ENCODE data around the gene ATP10A. TPM values are rescaled to one million over a fixed set of nuclear protein-coding genes. Genes with fewer than 3 reads are reported as not detected.

ATP10A gene
- total and polyA plus RNA-seq, 11 donors = 0.53 to 3.3 (median 1.0) TPM

DNA sequence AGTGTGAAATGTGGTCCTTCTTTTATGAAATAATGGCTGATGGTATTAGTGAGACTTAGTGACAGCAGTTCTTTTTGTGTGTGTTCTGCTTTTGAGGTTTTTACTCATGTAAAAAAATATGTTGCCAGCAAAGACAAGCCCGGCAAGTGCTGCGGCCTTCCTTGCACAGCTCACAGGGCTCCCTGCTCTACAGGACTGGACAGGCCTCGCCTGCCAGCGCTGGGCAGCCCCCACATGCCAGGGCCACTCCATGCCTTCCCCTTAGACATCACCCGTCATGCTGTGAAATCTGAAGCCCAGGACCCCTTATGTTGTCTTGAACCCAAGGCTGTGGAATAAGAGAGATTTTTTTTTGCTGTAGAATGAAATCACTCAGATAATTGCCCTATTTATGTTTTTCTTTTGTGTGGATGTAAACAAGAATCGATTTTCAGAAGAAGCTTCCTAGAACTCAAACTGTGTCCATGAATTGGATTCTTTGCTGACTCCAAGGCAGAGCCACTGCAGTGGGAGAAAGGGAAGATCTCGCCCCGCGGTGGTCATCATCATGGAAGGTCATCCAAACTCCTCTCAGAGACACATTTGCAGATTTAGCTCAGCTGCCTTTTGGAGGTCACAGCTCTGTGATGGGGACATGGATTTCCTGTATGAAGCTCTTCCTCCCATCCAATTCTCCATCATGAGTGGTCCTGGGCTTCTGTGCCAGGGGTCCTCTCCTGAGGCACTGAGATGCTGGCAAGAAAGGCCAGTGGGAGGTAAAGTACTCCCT is 150.8 kb downstream of the ATP10A start:
- 84 to 93% (median 90%) methylated on average over 9 of the region's 9 CpGs for WGBS, 4 donors
- ATAC-seq (no peak), DNase-seq (no peak)
- Histone ChIP-seq H3K27me3 (no peaks in the 10 kb centered on the region), H3K27ac (no peak overlapping the region), H3K36me3 (no peaks in the 10 kb centered on the region), H3K4me3 (no peak overlapping the region), H3K9me3 (no peaks in the 10 kb centered on the region), H3K4me1 (no peaks in the 10 kb centered on the region)
- no peak for TF ChIP-seq POLR2A (IDR thresholded peaks at IDR 0.05)
- TF ChIP-seq, protein P1, sequence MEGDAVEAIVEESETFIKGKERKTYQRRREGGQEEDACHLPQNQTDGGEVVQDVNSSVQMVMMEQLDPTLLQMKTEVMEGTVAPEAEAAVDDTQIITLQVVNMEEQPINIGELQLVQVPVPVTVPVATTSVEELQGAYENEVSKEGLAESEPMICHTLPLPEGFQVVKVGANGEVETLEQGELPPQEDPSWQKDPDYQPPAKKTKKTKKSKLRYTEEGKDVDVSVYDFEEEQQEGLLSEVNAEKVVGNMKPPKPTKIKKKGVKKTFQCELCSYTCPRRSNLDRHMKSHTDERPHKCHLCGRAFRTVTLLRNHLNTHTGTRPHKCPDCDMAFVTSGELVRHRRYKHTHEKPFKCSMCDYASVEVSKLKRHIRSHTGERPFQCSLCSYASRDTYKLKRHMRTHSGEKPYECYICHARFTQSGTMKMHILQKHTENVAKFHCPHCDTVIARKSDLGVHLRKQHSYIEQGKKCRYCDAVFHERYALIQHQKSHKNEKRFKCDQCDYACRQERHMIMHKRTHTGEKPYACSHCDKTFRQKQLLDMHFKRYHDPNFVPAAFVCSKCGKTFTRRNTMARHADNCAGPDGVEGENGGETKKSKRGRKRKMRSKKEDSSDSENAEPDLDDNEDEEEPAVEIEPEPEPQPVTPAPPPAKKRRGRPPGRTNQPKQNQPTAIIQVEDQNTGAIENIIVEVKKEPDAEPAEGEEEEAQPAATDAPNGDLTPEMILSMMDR (IDR thresholded peaks at IDR 0.05) = no peak
- intact Hi-C loops (cut with DNase I) = loop anchor here in 1 of 10 donors (10.0 kb wide), 1 partner anchor 222 kb away; no protein-coding TSS in a partner anchor

DNA sequence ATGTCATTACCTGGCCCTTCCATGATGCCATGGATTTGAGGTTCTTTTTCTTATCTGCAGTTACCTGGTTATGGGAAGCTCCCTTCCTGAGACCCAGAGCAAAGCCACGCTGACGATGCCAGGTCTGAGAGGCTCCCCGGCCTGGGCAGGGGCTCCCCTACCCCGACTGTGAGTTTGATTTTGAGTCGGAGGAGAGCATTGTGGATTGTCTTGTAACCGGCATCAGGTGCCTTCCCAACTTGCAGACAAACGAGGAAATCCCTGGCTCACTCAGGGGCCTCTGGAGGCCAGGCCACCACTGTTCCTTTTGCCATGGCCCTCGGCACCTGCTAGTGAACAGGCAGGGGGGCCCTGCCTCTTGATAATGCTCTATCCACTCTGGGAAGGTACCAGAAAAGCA is 151.4 kb downstream of the ATP10A start:
- no peak for ATAC-seq

DNA sequence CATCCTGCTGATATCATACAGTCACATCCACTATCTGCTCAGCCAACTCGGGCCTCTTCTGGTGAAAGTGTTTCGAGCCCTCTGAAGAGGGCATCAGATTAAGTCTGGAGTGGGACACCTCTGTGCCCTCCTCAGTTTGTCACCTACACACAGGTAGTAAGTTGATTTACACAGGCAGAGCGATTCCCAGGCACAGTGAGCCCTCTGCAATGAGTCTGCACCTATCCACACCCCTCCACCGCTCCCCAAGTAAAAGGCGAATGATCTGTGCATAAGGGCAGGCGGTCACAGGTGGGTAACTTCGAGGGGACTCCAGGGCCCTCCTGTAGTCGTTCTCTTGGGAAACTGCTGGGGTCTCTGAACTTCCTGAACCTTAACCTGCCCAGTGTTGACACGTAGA is 152.0 kb downstream of the ATP10A start:
- H3K9me3 ChIP-seq = no peaks in the 10 kb centered on the region

More for the DNA sequence above, 151.4 kb downstream of the ATP10A start:
- no peak overlapping the region for H3K4me3 ChIP-seq
- H3K4me1 ChIP-seq = no peaks in the 10 kb centered on the region
- no peaks in the 10 kb centered on the region for H3K36me3 ChIP-seq
- TF ChIP-seq, protein P1 (IDR thresholded peaks at IDR 0.05) = no peak
- TF ChIP-seq POLR2A (IDR thresholded peaks at IDR 0.05) = no peak
- DNase-seq = no peak
- no peaks in the 10 kb centered on the region for H3K27me3 ChIP-seq
- WGBS, 4 donors = 81 to 88% (median 86%) methylated on average over 7 to 8 of the region's 8 CpGs
- no peak overlapping the region for H3K27ac ChIP-seq
- intact Hi-C loops (cut with DNase I) = loop anchor here in 1 of 10 donors (10.0 kb wide), 1 partner anchor 223 kb away; no protein-coding TSS in a partner anchor
- H3K9me3 ChIP-seq = no peaks in the 10 kb centered on the region

DNA sequence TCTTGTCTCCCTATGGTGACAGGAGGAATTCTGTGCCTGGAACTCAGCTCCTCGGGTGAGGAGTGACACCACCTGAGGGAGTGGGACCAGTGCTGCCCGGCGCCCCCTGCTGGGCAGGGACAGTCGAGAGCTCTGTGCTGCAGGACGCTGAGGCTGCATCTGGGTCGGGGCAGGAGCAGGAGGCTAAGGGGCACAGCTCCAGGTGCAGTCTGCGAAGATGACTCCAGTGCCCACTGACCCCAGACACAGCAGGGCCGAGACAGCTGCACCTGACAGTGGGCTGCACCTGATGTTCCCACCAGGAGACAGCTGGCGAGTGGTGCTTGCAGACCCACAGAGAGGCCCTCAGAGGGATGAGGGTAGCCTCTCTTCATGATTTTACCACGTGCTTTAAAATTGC is 152.9 kb downstream of the ATP10A start:
- Histone ChIP-seq H3K4me1 (no peaks in the 10 kb centered on the region), H3K27me3 (no peaks in the 10 kb centered on the region), H3K36me3 (no peaks in the 10 kb centered on the region), H3K4me3 (no peak overlapping the region), H3K27ac (no peak overlapping the region), H3K9me3 (no peaks in the 10 kb centered on the region)
- 37 to 63% (median 39%) methylated on average over 5 to 10 of the region's 10 CpGs for WGBS, 4 donors
- intact Hi-C loops (cut with DNase I) = loop anchor here in 1 of 10 donors (10.0 kb wide), 1 partner anchor 225 kb away; no protein-coding TSS in a partner anchor
- ATAC-seq (peak in 3 of 4 donors; percentile 63 to 78 (median 75)), DNase-seq (peak in 4 of 5 donors; percentile 30 to 79 (median 53))
- TF ChIP-seq POLR2A (IDR thresholded peaks at IDR 0.05) = no peak
- TF ChIP-seq, protein P1 (IDR thresholded peaks at IDR 0.05) = peak; percentile 36 to 73 (median 60)

More for the DNA sequence above, 152.0 kb downstream of the ATP10A start:
- no peaks in the 10 kb centered on the region for H3K4me1 ChIP-seq
- H3K27ac ChIP-seq = no peak overlapping the region
- ATAC-seq (no peak), DNase-seq (no peak)
- intact Hi-C loops (cut with DNase I) = loop anchor here in 1 of 10 donors (10.0 kb wide), 1 partner anchor 224 kb away; no protein-coding TSS in a partner anchor
- no peaks in the 10 kb centered on the region for H3K36me3 ChIP-seq
- H3K4me3 ChIP-seq = no peak overlapping the region
- 70 to 89% (median 79%) methylated on average over 9 of the region's 9 CpGs for WGBS, 4 donors
- TF ChIP-seq, protein P1 (IDR thresholded peaks at IDR 0.05) = no peak
- TF ChIP-seq POLR2A (IDR thresholded peaks at IDR 0.05) = no peak
- H3K27me3 ChIP-seq = no peaks in the 10 kb centered on the region

Data from heart left ventricle (tissue), 16 donors.